HUES64 (cell line): Measurements from ENCODE around the gene ANO1.

Source experiments
- H3K27ac ChIP-seq: 2 replicates; pipeline ENCODE4 v1.7.0; 2013; ENCODE audit warnings: low read depth, low read length, inconsistent platforms
- H3K27me3 ChIP-seq: 2 replicates; pipeline ENCODE4 v1.6.1; 2013; ENCODE audit warnings: mild to moderate bottlenecking, low read length; ENCODE audit not compliant: insufficient read depth
- H3K36me3 ChIP-seq: 2 replicates; pipeline ENCODE4 v1.6.1; 2013; ENCODE audit warnings: mild to moderate bottlenecking, low read length; ENCODE audit not compliant: insufficient read depth
- H3K4me1 ChIP-seq: 2 replicates; pipeline ENCODE4 v1.6.1; 2013; ENCODE audit warnings: mild to moderate bottlenecking, low read length, moderate library complexity; ENCODE audit not compliant: insufficient read depth
- H3K4me3 ChIP-seq: 2 replicates; pipeline ENCODE4 v1.5.1; 2013; ENCODE audit warnings: mild to moderate bottlenecking, low read length, moderate library complexity
- H3K9ac ChIP-seq: 2 replicates; pipeline ENCODE4 v1.6.1; 2013; ENCODE audit warnings: mild to moderate bottlenecking, low read depth, low read length
- H3K9me3 ChIP-seq: 2 replicates; pipeline ENCODE4 v1.6.1; 2013; ENCODE audit warnings: low read depth, low read length; ENCODE audit not compliant: insufficient read depth
- WGBS: fragments of 150-250, 120-280 bp; methylation state at CpG from one replicate; pipeline ENCODE4 v1.1.7; 2013; ENCODE audit warnings: missing lambda C conversion rate; 5-methylcytosine and 5-hydroxymethylcytosine counted together

ANO1 gene

GRCh38 chr11:70055444-70055843, 22.7 kb upstream of the ANO1 start:
- no peaks in the 10 kb centered on the region for H3K36me3 ChIP-seq
- no peak overlapping the region for H3K27ac ChIP-seq
- no peak overlapping the region for H3K9ac ChIP-seq
- no peaks in the 10 kb centered on the region for H3K9me3 ChIP-seq
- no peaks in the 10 kb centered on the region for H3K4me1 ChIP-seq
- no peaks in the 10 kb centered on the region for H3K27me3 ChIP-seq
- H3K4me3 ChIP-seq = no peak overlapping the region
- WGBS = no CpG with 5 or more reads among the region's 3 CpGs

- Histone ChIP-seq H3K4me3 (no peak overlapping the region), H3K9ac (no peak overlapping the region), H3K27ac (no peak overlapping the region), H3K9me3 (no peaks in the 10 kb centered on the region), H3K27me3 (no peaks in the 10 kb centered on the region), H3K36me3 (no peaks in the 10 kb centered on the region), H3K4me1 (no peaks in the 10 kb centered on the region)
- 96% methylated on average over 3 of the region's 3 CpGs for WGBS
These were observed 21.0 kb upstream of the ANO1 start for GRCh38 chr11:70057080-70057479.

- Histone ChIP-seq H3K9ac (no peak overlapping the region), H3K36me3 (no peaks in the 10 kb centered on the region), H3K27ac (no peak overlapping the region), H3K4me1 (peaks cover 6% of the 10 kb centered on the region; the same call in 1 of the 2 replicates), H3K27me3 (no peaks in the 10 kb centered on the region), H3K9me3 (no peaks in the 10 kb centered on the region), H3K4me3 (no peak overlapping the region)
- WGBS = 89% methylated on average over 5 of the region's 5 CpGs
These were observed 18.1 kb upstream of the ANO1 start for GRCh38 chr11:70059971-70060370.

GRCh38 chr11:70060611-70061293, 17.4 kb upstream of the ANO1 start:
- no peak overlapping the region for H3K9ac ChIP-seq
- H3K4me3 ChIP-seq = no peak overlapping the region
- H3K9me3 ChIP-seq = no peaks in the 10 kb centered on the region
- no peak overlapping the region for H3K27ac ChIP-seq
- H3K27me3 ChIP-seq = no peaks in the 10 kb centered on the region
- 90% methylated on average over 10 of the region's 10 CpGs for WGBS
- peaks cover 6% of the 10 kb centered on the region; the same call in 1 of the 2 replicates for H3K4me1 ChIP-seq
- no peaks in the 10 kb centered on the region for H3K36me3 ChIP-seq

GRCh38 chr11:70061734-70062133, 16.4 kb upstream of the ANO1 start:
- no peaks in the 10 kb centered on the region for H3K27me3 ChIP-seq
- H3K9me3 ChIP-seq = no peaks in the 10 kb centered on the region
- no peak overlapping the region for H3K4me3 ChIP-seq
- no peaks in the 10 kb centered on the region for H3K36me3 ChIP-seq
- H3K27ac ChIP-seq = no peak overlapping the region
- 100% methylated on average over 1 of the region's 1 CpG for WGBS
- no peak overlapping the region for H3K9ac ChIP-seq
- H3K4me1 ChIP-seq = peaks cover 6% of the 10 kb centered on the region; the same call in 1 of the 2 replicates

- 94% methylated on average over 8 of the region's 8 CpGs for WGBS
- Histone ChIP-seq H3K4me1 (peaks cover 12% of the 10 kb centered on the region), H3K27ac (no peak overlapping the region), H3K9me3 (no peaks in the 10 kb centered on the region), H3K36me3 (no peaks in the 10 kb centered on the region), H3K9ac (no peak overlapping the region), H3K4me3 (no peak overlapping the region), H3K27me3 (no peaks in the 10 kb centered on the region)
These were observed 15.0 kb upstream of the ANO1 start for GRCh38 chr11:70063121-70063520.

- Histone ChIP-seq H3K9ac (no peak overlapping the region), H3K9me3 (no peaks in the 10 kb centered on the region), H3K27me3 (no peaks in the 10 kb centered on the region), H3K4me3 (no peak overlapping the region), H3K36me3 (no peaks in the 10 kb centered on the region), H3K27ac (no peak overlapping the region), H3K4me1 (peaks cover 17% of the 10 kb centered on the region)
- 97% methylated on average over 4 of the region's 4 CpGs for WGBS
These were observed 14.6 kb upstream of the ANO1 start for GRCh38 chr11:70063555-70063954.

GRCh38 chr11:70064008-70064725, 13.9 kb upstream of the ANO1 start:
- Histone ChIP-seq H3K9ac (no peak overlapping the region), H3K27ac (no peak overlapping the region), H3K4me1 (peaks cover 18% of the 10 kb centered on the region), H3K9me3 (no peaks in the 10 kb centered on the region), H3K36me3 (no peaks in the 10 kb centered on the region), H3K27me3 (peaks cover 2% of the 10 kb centered on the region; the same call in 1 of the 2 replicates), H3K4me3 (no peak overlapping the region)
- 84% methylated on average over 10 of the region's 10 CpGs for WGBS

- H3K4me1 ChIP-seq = peaks cover 18% of the 10 kb centered on the region
- H3K4me3 ChIP-seq = no peak overlapping the region
- no peaks in the 10 kb centered on the region for H3K9me3 ChIP-seq
- H3K36me3 ChIP-seq = no peaks in the 10 kb centered on the region
- peaks cover 8% of the 10 kb centered on the region; the same call in 1 of the 2 replicates for H3K27me3 ChIP-seq
- no peak overlapping the region for H3K27ac ChIP-seq
- WGBS = 83% methylated on average over 7 of the region's 8 CpGs
- no peak overlapping the region for H3K9ac ChIP-seq
These were observed 13.3 kb upstream of the ANO1 start for GRCh38 chr11:70064726-70065317.

GRCh38 chr11:70065318-70066135, 12.6 kb upstream of the ANO1 start:
- WGBS = 86% methylated on average over 25 of the region's 25 CpGs
- H3K4me3 ChIP-seq = no peak overlapping the region
- no peak overlapping the region for H3K27ac ChIP-seq
- no peaks in the 10 kb centered on the region for H3K36me3 ChIP-seq
- peaks cover 8% of the 10 kb centered on the region; the same call in 1 of the 2 replicates for H3K27me3 ChIP-seq
- H3K4me1 ChIP-seq = peaks cover 18% of the 10 kb centered on the region
- H3K9ac ChIP-seq = no peak overlapping the region
- no peaks in the 10 kb centered on the region for H3K9me3 ChIP-seq

- no peak overlapping the region for H3K9ac ChIP-seq
- no peak overlapping the region for H3K27ac ChIP-seq
- WGBS = 96% methylated on average over 2 of the region's 2 CpGs
- no peaks in the 10 kb centered on the region for H3K36me3 ChIP-seq
- H3K27me3 ChIP-seq = peaks cover 11% of the 10 kb centered on the region; the same call in 1 of the 2 replicates
- no peak overlapping the region for H3K4me3 ChIP-seq
- H3K9me3 ChIP-seq = no peaks in the 10 kb centered on the region
- peaks cover 18% of the 10 kb centered on the region for H3K4me1 ChIP-seq
These were observed 12.0 kb upstream of the ANO1 start for GRCh38 chr11:70066136-70066520.
